ENCODE measurements around the gene PSTK.

PSTK gene, protein sequence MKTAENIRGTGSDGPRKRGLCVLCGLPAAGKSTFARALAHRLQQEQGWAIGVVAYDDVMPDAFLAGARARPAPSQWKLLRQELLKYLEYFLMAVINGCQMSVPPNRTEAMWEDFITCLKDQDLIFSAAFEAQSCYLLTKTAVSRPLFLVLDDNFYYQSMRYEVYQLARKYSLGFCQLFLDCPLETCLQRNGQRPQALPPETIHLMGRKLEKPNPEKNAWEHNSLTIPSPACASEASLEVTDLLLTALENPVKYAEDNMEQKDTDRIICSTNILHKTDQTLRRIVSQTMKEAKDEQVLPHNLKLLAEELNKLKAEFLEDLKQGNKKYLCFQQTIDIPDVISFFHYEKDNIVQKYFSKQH

DNA sequence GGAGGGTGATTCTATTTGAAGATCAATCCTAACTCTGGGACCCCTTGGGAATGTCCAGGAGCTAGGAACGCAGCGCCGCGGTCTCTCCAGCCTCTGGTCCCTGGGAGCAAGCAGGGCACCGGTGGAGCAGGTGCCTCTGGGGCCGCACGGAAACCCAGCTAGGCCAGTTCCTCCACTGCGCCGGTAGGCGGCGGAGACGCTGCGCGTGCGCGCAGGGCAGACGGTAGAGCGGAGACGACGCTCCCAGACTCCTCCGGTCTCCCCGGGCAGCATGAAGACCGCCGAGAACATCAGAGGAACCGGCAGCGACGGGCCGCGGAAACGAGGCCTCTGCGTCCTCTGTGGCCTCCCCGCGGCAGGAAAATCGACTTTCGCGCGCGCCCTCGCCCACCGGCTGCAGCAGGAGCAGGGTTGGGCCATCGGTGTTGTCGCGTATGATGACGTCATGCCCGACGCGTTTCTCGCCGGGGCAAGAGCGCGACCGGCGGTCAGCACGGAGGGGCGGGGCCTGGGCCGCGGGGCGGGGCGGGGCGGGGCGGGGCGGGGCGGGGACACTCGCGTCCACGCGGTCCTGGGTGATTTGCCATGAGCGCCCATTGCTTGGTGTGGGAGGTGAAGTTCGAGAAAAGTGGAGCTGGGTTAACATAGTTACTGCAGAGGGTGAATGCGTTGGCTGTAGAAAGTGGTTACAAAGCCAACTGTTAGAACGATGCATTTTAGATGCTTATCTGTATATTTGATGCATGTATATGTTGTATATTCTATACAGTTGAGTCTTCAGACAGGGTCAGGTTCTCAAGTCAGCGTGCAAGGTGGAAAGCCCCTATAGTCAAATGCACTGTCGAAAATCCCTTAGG lies at the start of gene PSTK:
PSTK (plus strand) TSS at position 193 of the 857 bp plus-strand sequence; CDS start at position 272, 79 bp downstream.
- peak; percentile 81 to 82 for DNase-seq (ENCODE audit: low read depth in 2 of 2)

GRCh38 chr10:122931088-122931906 lies 48.9 kb upstream of the PSTK start:
- no peak for DNase-seq (ENCODE audit: low read depth in 2 of 2)

DNA sequence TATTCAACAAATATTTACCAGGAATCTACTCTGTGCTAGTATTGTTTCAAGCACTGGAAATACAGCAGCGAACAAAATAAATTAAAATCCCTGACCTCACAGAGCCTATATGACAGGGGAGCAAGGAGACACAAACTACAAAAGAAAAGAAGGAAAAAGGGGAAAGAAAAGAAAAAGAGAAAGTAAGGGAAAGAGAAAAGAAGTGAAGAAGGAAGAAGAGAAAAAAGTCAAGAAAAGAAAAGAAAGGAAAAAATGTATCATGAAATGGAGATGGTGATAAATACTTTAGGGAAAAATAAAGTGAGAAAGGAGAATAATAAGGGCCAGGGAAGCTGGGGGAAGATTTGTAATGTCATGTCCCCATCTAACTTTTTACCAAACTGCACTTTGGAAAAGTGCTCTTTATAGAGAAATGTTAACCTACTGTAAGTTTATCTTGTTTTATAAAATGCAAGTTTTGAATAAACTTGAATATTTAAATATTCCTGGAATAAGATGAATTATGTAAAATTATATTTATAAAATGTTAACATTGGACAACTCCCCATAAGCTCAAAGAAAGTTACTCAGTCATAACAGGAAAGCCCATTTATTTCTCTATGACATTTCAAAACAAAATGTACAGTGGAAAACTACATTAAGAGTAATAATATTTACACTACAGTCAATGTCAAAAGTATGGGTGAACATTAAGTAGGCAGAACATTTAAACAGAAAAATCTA lies 40.9 kb upstream of the PSTK start:
- DNase-seq (ENCODE audit: low read depth in 2 of 2) = no peak

DNA sequence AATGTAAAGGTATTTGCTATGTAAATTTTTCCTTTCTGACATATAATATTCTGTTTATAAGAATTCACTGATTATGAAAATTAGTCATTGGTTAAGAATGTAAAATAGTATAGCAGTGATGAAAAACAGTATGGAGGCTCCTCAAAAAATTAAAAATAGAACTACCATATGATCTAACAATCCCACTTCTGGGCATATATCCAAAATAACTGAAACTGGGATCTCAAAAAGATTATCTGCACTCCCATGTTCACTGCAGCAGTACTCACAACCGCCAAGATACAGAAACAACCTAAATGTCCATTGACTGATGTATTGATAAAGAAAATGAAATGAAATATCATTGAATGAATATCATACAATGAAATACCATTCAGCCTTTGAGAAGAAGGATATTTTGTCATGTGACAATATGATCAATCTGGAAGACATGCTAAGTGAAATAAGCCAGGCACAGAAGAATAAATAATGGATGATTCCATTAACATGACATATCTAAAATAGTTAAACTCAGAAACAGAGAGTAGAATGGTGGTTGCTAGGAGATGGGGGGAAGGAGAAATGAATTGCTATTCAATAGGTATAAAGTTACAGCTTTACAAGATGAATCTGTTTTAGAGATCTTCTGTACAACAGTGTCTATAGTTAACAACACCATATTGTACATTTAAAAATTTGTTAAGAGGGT lies 40.2 kb upstream of the PSTK start:
- DNase-seq (ENCODE audit: low read depth in 2 of 2) = no peak

DNA sequence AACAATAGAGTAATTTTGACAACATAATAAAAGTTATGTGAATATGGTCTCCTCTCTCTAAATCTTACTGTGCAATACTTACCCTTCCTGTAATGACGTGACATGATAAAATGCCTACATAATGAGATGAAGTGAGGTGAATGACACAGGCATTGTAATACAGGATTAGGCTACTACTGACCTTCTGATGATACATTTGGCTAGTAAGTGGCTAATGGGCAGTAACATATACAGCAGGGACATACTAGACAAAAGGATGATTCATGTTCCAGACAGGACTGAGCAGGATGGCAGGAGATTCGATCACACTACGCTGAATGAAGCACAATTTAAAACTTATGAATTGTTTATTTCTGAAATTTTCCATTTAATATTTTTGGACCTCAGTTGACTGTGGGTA lies 30.9 kb upstream of the PSTK start:
- no peak for DNase-seq (ENCODE audit: low read depth in 2 of 2)

- peak; percentile 93 to 95 for DNase-seq (ENCODE audit: low read depth in 2 of 2)
Observed at GRCh38 chr10:122953902-122954730, 26.1 kb upstream of the PSTK start, which contains the start of gene C10orf88. Gene C10orf88, minus strand, starts transcription at chr10:122954227. Its CDS starts 49 bp downstream, at chr10:122954178.

GRCh38 chr10:122954731-122955050 lies 25.5 kb upstream of the PSTK start:
- DNase-seq (ENCODE audit: low read depth in 2 of 2) = no peak

GRCh38 chr10:122955892-122956291 lies 24.3 kb upstream of the PSTK start:
- no peak for DNase-seq (ENCODE audit: low read depth in 2 of 2)

- DNase-seq (ENCODE audit: low read depth in 2 of 2) = no peak
Observed at GRCh38 chr10:122957474-122957873, 22.7 kb upstream of the PSTK start.

GRCh38 chr10:122962405-122962804 lies 17.8 kb upstream of the PSTK start:
- no peak for DNase-seq (ENCODE audit: low read depth in 2 of 2)

DNA sequence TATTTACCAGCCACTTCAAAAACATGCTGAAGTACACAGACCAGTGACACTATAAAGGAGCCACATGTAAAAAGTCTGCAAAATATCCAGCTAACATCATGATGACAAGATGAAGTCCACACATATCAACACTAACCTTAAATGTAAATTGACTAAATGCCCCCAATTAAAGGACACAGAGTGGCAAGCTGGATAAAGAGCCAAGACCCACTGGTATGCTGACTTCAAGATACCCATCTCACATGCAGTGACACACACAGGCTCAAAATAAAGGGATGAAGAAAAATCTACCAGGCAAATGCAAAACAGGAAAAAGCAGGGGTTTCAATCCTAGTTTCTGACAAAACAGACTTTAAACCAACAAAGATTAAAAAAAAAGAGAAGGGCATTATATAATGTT lies 13.3 kb upstream of the PSTK start:
- DNase-seq (ENCODE audit: low read depth in 2 of 2) = no peak

- no peak for DNase-seq (ENCODE audit: low read depth in 2 of 2)
Observed at GRCh38 chr10:122968698-122969097, 11.5 kb upstream of the PSTK start.

DNA sequence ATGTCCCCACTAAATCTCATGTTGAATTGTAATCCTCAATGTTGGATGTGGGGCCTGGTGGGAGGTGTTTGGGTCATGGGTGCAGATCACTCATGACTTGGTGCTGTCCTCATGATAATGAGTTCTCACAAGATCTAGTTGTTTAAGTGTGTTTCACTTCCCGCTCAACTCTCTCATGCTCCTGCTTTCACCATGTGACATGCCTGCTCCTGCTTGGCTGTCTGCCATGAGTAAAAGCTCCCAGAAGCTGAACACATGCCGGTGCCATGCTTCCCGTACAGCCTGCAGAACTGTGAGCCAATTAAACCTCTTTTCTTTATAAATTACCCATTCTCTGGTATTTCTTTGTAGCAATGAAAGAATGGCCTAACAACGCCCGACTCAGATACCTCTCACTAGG lies 6.2 kb upstream of the PSTK start:
- no peak for DNase-seq (ENCODE audit: low read depth in 2 of 2)

DNA sequence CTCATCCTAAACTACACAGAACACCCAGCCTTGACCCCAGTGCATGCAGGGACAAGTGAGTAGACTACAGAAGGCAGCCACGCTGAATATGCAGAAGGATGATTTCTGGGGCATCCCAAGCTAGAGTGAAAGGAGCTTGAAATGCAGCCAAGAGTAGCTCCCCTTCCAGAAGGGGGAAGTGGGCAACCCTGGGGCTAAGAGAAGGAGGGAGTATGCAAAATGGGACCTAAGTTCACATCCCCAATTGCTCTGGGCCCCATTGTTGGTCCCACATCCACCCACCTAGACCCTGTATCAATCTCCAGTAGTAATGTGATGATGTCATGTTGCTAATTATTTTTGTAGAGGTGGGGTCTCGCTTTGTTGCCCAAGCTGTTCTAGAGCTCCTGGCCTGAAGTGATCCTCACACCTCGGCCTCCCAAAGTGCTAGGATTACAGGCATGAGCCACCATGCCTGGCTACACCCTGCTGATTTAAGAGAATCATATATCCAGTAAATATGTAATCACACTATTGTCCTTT lies 5.6 kb upstream of the PSTK start:
- no peak for DNase-seq (ENCODE audit: low read depth in 2 of 2)

- no peak for DNase-seq (ENCODE audit: low read depth in 2 of 2)
Observed at GRCh38 chr10:122981066-122981464, 864 bp downstream of the PSTK start.

DNA sequence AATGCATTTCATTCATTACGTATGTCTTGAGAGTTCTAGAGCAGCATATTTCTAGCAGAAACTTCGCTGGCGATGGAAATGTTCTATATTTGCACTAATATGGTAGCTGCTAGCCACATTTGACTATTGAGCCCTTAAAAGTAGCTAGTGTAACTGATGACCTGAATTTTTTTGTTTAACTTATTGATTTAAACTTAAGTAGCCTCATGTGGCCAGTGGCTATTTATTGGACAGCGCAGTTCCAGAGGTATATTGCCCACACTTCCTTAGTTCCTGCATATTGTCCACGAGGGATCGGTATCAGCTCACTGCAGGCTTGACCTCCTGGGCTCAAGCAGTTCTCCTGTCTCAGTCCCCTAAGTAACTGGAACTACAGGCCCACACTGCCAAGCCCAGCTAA lies 3.7 kb downstream of the PSTK start:
- no peak for DNase-seq (ENCODE audit: low read depth in 2 of 2)

- DNase-seq (ENCODE audit: low read depth in 2 of 2) = no peak
Observed at GRCh38 chr10:122984708-122985107, 4.5 kb downstream of the PSTK start.

- DNase-seq (ENCODE audit: low read depth in 2 of 2) = no peak
Observed at GRCh38 chr10:122986335-122986734, 6.1 kb downstream of the PSTK start.

DNA sequence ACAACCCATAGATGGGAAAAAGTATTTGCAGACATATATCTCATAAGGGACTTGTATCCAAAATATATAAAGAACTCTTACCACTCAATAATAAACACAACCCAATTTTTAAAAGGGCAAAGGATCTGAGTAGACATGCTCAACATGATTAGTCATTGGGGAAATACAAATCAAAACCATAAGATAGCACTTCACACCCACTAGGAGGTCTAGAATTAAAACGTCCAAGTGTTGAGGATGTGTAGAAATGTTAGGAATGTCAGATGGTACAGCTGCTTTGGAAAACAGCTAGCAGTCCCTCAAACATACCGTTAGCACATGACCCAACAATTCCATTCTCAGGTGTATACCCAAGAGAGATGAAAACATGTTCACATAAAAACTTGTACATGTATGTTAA lies 8.3 kb downstream of the PSTK start:
- no peak for DNase-seq (ENCODE audit: low read depth in 2 of 2)

DNA sequence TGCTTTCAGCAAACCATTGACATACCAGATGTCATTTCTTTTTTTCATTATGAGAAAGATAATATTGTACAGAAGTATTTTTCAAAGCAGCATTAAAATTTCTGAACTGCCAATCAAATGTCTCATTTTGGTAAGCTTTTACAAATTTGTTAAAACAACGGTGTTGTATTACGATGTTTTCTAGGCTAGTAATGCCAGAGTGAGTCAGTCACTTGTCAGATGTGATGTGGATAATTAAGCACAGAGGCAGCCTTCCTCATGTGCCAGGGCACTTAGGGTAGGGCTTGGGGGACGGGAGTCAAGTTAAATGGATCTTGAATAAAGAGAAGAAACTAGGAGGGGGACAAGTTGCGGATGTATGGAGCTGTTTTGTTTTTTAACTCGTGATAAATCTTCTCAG lies 10.1 kb downstream of the PSTK start:
- DNase-seq (ENCODE audit: low read depth in 2 of 2) = no peak
